ENCODE results near the gene TMEM150A.

DNA sequence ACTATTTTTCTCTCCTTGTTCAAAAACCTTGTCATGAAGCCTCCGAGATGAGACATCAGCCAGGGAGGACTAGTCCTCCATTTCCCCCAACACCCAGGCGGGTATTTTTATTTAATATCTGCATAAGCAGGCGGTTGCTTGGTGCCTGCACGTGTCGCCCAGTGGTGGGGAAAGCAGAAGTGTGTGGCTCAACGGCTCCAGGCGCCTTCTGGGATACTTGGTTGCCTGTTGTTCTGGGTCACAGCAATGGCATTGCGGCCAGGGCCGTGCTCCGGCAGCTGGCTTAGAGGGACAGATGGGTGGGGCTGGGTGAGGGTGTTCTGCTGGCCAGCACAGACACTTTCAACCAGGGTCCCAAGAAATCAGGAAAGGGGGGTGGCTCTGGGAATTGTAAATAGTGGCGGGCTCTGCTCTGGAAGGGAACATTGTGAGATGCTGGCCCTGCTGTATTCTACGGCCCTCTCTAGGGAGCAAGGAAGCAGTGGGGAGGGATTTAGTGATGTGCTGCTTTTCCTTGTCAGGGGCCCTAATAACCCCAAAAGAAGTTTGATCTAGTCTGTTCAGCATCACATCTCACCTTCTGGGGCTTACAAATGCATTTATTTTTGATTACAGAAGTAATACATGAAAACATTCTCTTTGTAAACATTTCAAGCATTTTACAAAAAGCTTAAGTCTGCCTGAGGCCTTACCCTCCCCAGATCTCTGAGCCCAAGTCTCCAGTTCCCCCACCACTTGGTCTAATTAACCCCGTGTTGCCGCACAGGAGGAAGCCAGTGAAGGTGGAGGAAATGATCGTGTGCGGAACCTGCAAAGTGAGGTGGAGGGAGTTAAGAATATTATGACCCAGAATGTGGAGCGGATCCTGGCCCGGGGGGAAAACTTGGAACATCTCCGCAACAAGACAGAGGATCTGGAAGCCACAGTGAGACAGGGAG lies 24.0 kb downstream of the TMEM150A start:
- no peak for TF ChIP-seq POLR2A (IDR thresholded peaks at IDR 0.05)
- TF ChIP-seq, protein P1, sequence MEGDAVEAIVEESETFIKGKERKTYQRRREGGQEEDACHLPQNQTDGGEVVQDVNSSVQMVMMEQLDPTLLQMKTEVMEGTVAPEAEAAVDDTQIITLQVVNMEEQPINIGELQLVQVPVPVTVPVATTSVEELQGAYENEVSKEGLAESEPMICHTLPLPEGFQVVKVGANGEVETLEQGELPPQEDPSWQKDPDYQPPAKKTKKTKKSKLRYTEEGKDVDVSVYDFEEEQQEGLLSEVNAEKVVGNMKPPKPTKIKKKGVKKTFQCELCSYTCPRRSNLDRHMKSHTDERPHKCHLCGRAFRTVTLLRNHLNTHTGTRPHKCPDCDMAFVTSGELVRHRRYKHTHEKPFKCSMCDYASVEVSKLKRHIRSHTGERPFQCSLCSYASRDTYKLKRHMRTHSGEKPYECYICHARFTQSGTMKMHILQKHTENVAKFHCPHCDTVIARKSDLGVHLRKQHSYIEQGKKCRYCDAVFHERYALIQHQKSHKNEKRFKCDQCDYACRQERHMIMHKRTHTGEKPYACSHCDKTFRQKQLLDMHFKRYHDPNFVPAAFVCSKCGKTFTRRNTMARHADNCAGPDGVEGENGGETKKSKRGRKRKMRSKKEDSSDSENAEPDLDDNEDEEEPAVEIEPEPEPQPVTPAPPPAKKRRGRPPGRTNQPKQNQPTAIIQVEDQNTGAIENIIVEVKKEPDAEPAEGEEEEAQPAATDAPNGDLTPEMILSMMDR (IDR thresholded peaks at IDR 0.05): no peak
